Measurements from ENCODE around the gene ITIH1. TPM values are rescaled to one million over a fixed set of nuclear protein-coding genes. Genes with fewer than 3 reads are reported as not detected.
A peak's percentile ranks its signal among the peaks of the same experiment; 100 is the strongest.

Gene ITIH1
- total RNA-seq, 1 experiment from 2014 or later: not detected

DNA sequence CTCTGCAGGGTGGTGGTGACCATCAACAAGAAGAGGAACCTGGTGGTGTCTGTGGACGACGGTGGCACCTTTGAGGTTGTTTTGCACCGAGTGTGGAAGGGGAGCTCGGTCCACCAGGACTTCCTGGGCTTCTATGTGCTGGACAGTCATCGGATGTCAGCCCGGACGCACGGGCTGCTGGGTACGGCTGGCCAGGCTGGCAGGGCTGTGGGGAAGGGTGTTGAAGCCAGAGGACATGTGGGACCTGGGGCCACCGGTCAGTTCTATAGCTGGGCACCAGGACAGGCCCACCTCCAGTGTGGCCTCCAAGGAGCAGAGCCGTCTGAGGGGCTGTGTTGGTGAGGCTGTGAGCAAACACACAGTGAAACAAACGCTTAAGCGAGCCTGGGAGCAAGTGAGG lies 13.3 kb downstream of the ITIH1 start:
- H3K27me3 ChIP-seq (ENCODE audit: control insufficient read depth, insufficient read depth, low read length): no peaks in the 10 kb centered on the region

DNA sequence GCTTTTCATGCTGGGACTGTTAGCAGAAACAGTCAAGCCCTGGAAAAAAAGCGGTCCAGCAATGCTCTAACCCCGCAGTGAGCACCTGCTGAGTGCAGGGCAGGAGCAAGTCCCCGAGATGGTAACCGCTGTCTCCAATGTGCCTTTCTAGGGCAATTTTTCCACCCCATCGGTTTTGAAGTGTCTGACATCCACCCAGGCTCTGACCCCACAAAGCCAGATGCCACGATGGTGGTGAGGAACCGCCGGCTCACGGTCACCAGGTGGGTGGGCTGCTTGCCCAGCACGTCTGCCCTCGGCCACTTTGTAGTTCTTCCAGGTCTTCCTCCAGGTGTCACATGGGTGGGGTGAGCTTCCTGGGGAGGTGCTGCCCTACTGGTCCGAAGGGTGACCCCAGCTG lies 14.0 kb downstream of the ITIH1 start:
- no peak for DNase-seq
- no peaks in the 10 kb centered on the region for H3K27me3 ChIP-seq (ENCODE audit: control insufficient read depth, insufficient read depth, low read length)
- no peaks in the 10 kb centered on the region for H3K36me3 ChIP-seq (replicated peaks; ENCODE audit: control insufficient read depth, insufficient read depth, low read length)
- no peak overlapping the region for H3K4me3 ChIP-seq (ENCODE audit: insufficient read depth, low read depth, low read length)

More for the DNA sequence above, 13.3 kb downstream of the ITIH1 start:
- Histone ChIP-seq H3K36me3 (replicated peaks; ENCODE audit: control insufficient read depth, insufficient read depth, low read length) (no peaks in the 10 kb centered on the region), H3K4me3 (ENCODE audit: insufficient read depth, low read depth, low read length) (no peak overlapping the region)
- DNase-seq: no peak

- Histone ChIP-seq H3K36me3 (replicated peaks; ENCODE audit: control insufficient read depth, insufficient read depth, low read length) (no peaks in the 10 kb centered on the region), H3K4me3 (ENCODE audit: insufficient read depth, low read depth, low read length) (no peak overlapping the region), H3K27me3 (ENCODE audit: control insufficient read depth, insufficient read depth, low read length) (no peaks in the 10 kb centered on the region)
- no peak for DNase-seq
Measured at GRCh38 chr3:52791928-52792327, 14.5 kb downstream of the ITIH1 start.

DNA sequence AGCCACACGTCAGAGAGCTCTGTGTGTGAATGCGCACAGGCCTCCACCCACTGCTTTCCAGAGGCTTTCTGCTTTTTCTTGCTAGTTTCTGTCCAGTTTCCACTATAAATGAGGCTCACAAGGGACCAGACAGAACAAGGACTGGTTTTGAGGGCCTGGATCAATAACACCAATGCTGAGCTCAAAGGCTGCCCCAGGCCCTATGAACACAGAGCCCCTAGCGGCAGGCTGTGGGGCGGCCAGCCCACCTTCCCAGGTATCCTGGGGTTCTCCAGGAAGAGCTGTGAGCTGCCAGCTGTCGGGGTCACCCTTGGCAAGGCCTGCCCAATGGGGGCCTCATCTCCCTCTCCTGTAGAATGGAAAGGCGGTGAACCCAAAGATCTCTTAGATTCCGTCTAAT lies 15.0 kb downstream of the ITIH1 start:
- no peaks in the 10 kb centered on the region for H3K36me3 ChIP-seq (replicated peaks; ENCODE audit: control insufficient read depth, insufficient read depth, low read length)
- no peak overlapping the region for H3K4me3 ChIP-seq (ENCODE audit: insufficient read depth, low read depth, low read length)
- H3K27me3 ChIP-seq (ENCODE audit: control insufficient read depth, insufficient read depth, low read length): no peaks in the 10 kb centered on the region
- peak; percentile 91 for DNase-seq

DNA sequence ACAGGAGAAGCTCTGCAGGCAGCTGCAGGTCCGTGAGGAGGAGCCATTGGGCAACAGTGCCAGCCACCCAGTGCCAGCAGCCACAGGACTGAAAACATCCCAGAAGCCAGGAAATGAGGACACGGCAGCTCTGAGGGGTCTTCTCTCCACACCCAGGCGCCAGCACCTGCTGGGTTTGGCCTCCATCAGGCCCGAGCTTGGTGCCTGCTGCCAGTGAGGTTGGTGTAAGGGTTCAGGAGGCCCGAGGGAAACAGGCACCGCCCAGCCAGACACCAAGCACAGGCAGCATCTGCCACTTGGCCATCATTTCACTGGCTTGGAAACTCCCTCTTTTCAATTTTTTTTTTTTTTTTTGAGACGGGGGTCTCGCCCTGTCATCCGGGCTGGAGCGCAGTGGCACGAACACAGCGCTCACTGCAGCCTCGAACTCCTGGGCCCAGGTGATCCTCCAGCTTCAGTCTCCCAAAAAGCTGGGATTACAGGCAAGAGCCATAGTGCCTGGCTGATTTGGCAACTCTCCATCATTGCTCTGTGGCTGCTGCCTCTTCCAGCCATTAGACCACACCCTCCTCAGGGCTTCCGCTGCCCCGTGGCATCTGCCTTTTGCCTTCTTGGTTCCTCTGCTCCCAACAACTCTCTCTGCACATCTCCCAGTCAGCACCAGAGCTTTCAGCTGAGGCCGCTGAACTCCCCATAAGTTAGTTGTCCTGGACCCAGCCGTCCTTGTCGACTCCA lies 15.7 kb downstream of the ITIH1 start:
- Histone ChIP-seq H3K4me3 (ENCODE audit: insufficient read depth, low read depth, low read length) (no peak overlapping the region), H3K36me3 (replicated peaks; ENCODE audit: control insufficient read depth, insufficient read depth, low read length) (no peaks in the 10 kb centered on the region), H3K27me3 (ENCODE audit: control insufficient read depth, insufficient read depth, low read length) (no peaks in the 10 kb centered on the region)
- DNase-seq: no peak

DNA sequence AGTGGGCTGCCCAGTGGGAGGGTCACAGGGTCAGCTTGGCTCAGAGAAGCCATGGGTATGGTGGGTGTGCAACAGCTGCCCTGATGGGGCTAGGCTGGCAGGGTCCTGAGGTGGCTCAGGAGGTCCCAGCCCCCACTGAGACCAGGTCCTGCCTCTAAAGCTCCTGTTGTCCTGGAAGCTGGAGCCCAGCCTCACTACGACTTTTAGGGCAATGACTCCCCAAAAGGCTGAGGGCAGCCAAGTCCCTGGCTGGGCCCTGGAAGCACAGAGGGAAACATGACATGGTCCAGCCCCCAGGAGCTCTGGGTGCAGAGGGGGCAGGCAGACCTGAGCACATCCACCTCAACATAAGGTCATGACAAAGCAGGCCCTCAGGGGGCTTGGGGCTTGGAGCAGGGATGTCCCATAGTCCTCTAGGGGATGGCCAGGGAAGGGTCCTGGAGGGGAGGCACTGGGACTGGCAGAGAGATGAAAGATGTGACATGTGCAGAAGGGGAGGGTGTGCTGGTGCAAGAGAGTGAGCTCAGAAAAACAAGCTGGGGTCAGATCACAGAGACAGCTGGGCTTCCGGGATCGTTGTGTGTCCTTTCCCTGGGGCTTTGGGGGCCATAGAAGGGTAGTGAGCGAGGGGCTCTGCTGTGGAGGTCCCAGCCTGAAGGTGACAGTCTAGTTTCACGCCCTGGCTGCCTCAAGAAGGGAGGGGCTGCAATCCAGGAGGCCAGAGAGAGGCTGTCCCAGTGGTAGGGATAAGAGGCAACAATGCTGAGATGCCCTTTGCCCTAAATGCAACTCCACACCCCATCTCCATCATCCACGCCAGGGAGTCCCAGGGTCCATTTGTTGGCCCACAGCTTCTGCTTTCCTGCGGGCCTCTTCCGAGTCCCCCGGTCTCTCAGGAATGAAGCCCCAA lies 16.6 kb downstream of the ITIH1 start:
- Histone ChIP-seq H3K4me3 (ENCODE audit: insufficient read depth, low read depth, low read length) (no peak overlapping the region), H3K36me3 (replicated peaks; ENCODE audit: control insufficient read depth, insufficient read depth, low read length) (no peaks in the 10 kb centered on the region), H3K27me3 (ENCODE audit: control insufficient read depth, insufficient read depth, low read length) (no peaks in the 10 kb centered on the region)
- DNase-seq: no peak

DNA sequence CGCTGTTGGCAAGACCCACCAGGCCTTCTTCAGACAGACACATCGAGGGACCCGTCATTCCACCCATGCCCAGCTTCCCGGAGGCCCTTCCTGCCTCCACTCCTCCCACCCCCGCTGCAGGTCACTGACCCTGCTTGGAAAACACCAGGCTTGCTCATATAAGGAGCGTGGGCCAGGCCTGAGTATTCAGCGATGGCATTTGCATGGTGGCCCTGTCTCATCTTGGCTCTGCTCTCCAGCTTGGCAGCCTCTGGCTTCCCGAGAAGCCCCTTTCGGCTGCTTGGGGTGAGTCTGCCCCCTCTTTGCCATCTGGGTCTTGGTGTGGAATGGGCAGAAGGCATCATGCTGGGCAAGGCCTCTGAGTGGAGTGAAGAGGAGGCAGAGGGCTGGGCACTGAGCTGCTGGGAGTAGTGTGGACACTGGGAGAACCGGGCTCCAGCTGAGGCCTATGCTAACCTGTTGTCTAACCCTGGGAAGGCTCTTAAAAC lies 17.3 kb downstream of the ITIH1 start, which contains the start of gene ITIH3:
TSS of gene ITIH3 (plus strand) at position 185 of the 488 bp plus-strand sequence. CDS start at position 193, 8 bp downstream.
- H3K36me3 ChIP-seq (replicated peaks; ENCODE audit: control insufficient read depth, insufficient read depth, low read length): no peaks in the 10 kb centered on the region

DNA sequence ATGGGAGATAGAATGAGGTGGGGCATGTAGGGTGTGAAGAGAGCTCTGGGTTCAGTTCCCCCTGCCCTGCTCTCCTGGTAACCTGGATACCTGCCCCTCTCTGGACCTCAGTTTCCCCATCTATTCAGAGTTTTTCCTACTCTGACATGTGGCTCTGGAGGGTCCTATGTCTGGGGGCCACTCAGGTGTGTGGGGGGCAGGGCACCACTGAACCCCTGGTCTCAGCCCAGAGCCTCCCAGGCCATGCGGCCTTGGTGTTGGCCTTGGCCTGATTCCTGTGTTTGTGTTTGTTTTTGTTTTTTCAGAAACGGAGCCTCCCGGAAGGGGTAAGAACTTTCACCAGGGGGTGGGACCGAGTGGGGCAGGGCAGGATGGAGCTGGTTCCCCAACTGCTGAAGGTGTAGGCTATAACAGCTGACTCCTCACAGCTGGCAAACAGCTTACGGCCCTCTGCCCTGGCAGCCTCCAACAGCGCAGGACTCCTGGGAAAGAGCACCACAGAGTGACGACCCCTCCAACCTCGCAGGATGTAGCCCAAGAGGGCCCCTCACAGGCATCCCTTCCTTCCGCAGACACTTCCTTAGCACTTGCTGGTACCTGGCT lies 18.0 kb downstream of the ITIH1 start:
- Histone ChIP-seq H3K4me3 (ENCODE audit: insufficient read depth, low read depth, low read length) (no peak overlapping the region), H3K27me3 (ENCODE audit: control insufficient read depth, insufficient read depth, low read length) (no peaks in the 10 kb centered on the region), H3K36me3 (replicated peaks; ENCODE audit: control insufficient read depth, insufficient read depth, low read length) (no peaks in the 10 kb centered on the region)
- no peak for DNase-seq

More for the DNA sequence above, 17.3 kb downstream of the ITIH1 start, which contains the start of gene ITIH3:
- DNase-seq: no peak
- no peaks in the 10 kb centered on the region for H3K27me3 ChIP-seq (ENCODE audit: control insufficient read depth, insufficient read depth, low read length)
- H3K4me3 ChIP-seq (ENCODE audit: insufficient read depth, low read depth, low read length): no peak within 1 kb of the TSS

GRCh38 chr3:52796411-52796810 lies 19.0 kb downstream of the ITIH1 start:
- no peak overlapping the region for H3K4me3 ChIP-seq (ENCODE audit: insufficient read depth, low read depth, low read length)
- no peaks in the 10 kb centered on the region for H3K36me3 ChIP-seq (replicated peaks; ENCODE audit: control insufficient read depth, insufficient read depth, low read length)
- H3K27me3 ChIP-seq (ENCODE audit: control insufficient read depth, insufficient read depth, low read length): no peaks in the 10 kb centered on the region
- no peak for DNase-seq

GRCh38 chr3:52798376-52798977 lies 21.1 kb downstream of the ITIH1 start:
- no peak overlapping the region for H3K4me3 ChIP-seq (ENCODE audit: insufficient read depth, low read depth, low read length)
- no peak for DNase-seq
- no peaks in the 10 kb centered on the region for H3K27me3 ChIP-seq (ENCODE audit: control insufficient read depth, insufficient read depth, low read length)

GRCh38 chr3:52798978-52799476 lies 21.6 kb downstream of the ITIH1 start:
- Histone ChIP-seq H3K36me3 (replicated peaks; ENCODE audit: control insufficient read depth, insufficient read depth, low read length) (no peaks in the 10 kb centered on the region), H3K27me3 (ENCODE audit: control insufficient read depth, insufficient read depth, low read length) (no peaks in the 10 kb centered on the region), H3K4me3 (ENCODE audit: insufficient read depth, low read depth, low read length) (no peak overlapping the region)
- peak; percentile 97 for DNase-seq

More at GRCh38 chr3:52798376-52798977, 21.1 kb downstream of the ITIH1 start:
- H3K36me3 ChIP-seq (replicated peaks; ENCODE audit: control insufficient read depth, insufficient read depth, low read length): no peaks in the 10 kb centered on the region

DNA sequence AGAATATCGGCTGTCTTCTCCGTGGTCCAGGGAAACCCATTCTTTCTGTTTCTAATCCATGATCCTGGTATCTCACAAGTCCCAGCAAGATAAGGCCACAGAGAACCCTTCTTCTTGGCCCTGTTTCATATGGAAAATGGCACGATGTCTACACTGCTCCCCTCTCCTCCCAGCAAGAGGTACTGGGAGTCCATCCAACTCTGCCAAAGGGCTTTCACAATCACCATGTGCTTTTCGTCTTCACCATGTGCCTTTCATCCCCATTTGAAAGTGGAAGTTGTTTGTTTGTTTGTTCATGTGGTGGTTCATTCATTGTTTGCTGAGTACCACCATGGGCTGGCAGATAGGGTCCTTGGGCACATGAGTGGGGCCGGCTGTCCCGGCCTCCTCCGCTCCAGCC lies 22.7 kb downstream of the ITIH1 start:
- no peak for DNase-seq
- H3K36me3 ChIP-seq (replicated peaks; ENCODE audit: control insufficient read depth, insufficient read depth, low read length): no peaks in the 10 kb centered on the region
- H3K4me3 ChIP-seq (ENCODE audit: insufficient read depth, low read depth, low read length): no peak overlapping the region
- H3K27me3 ChIP-seq (ENCODE audit: control insufficient read depth, insufficient read depth, low read length): no peaks in the 10 kb centered on the region

DNA sequence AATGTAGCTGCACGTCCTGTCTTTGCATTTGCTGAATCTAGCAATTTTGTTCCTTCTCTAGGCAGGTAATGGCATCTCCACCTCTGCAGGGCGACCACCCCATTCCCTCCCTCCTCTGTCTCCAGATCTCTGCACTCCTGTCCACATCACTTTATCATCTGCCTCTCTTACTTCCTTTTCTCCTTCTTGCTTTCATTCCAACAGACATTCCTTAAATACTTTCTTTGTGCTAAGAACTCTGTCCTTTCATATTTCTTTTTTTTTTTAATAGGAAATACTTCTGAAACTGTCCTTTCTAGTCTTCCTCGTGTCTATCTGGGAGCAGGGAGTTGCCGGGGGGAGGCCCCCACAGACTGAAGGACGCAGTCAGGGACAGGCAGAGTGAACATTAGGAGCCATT lies 24.4 kb downstream of the ITIH1 start:
- no peak for DNase-seq
- Histone ChIP-seq H3K27me3 (ENCODE audit: control insufficient read depth, insufficient read depth, low read length) (no peaks in the 10 kb centered on the region), H3K4me3 (ENCODE audit: insufficient read depth, low read depth, low read length) (no peak overlapping the region), H3K36me3 (replicated peaks; ENCODE audit: control insufficient read depth, insufficient read depth, low read length) (no peaks in the 10 kb centered on the region)

Measured in H7 (cell line).